Stimulated activated CD8-positive, alpha-beta memory T cell treated with anti-CD3 and anti-CD28 coated beads, Interleukin-4, amount 100 ng/mL, for 48 hours (primary cell): ENCODE measurements around the gene EML6.
"Not testable (repeated sequence)": the region's sequence is repeated elsewhere in the genome, so short reads cannot be mapped to it uniquely, and the experiment has no call there.

Experiments used
- DNase-seq: peaks from one replicate; pipeline ENCODE4 v3.0.0-alpha.2; 2020

EML6 gene

DNA sequence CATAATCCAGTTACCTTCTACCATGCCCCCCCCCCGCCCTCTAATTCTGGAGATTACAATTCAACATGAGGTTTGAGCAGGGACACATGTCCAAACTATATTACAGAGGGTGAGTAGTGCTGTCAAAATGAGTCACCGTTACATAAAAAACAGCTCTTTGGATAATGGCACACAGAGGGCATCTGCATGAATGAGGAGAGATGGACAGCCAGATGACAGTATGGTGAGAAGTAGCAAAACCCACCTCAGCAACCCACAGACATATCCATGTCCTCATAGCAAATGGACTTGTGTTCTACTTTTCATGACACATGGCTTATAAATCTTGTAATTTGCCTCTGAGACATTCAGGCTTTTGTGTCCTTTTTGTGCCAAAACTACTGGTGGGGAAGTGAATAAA lies 132.0 kb downstream of the EML6 start:
- no peak for DNase-seq

DNA sequence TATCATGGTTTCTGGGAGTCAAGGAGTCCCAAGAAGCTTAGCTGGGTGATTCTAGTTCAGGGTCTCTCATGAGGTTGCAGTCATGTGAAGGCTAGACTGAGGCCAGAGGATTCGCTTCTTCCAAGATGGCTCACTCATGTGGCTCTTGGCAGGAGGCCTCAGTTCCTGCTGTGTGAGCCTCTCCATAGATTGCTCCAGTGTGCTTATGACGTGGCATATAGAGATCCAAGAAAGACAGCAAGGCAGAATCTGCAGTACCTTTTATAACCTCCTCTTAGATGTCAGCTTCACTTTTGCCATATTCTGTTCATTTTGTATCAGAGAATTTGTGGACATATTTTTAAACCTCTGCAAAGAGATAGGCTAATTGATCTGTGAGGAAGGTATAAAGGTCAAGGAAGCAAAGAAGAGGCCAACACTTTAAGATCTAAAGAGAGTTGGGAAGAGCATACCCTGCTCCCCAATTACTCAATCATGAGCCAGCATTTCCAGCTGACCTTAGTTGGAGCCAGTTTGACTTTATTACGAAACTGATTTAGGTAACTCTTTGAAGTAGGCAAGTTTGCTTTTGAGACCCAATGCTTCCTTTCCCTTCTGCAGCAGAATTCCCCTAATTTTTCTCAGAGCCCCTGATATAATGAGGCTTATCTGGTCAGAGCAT lies 134.7 kb downstream of the EML6 start:
- DNase-seq: no peak

DNA sequence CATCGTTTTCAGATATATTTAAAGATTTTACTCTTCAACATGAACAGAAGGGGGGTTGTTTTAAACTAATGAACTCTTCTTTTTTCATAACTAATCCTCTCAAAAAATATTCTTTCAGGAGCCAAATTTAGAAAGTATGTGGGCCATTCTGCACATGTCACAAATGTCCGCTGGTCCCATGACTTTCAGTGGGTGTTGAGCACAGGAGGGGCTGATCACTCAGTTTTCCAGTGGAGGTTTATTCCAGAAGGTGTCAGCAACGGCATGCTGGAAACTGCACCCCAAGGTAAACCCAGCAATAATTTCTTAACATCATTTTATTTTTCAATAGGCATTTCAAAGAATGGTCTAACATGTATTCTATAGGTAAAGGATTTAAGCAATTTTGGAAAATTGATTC lies 136.0 kb downstream of the EML6 start:
- DNase-seq: no peak

DNA sequence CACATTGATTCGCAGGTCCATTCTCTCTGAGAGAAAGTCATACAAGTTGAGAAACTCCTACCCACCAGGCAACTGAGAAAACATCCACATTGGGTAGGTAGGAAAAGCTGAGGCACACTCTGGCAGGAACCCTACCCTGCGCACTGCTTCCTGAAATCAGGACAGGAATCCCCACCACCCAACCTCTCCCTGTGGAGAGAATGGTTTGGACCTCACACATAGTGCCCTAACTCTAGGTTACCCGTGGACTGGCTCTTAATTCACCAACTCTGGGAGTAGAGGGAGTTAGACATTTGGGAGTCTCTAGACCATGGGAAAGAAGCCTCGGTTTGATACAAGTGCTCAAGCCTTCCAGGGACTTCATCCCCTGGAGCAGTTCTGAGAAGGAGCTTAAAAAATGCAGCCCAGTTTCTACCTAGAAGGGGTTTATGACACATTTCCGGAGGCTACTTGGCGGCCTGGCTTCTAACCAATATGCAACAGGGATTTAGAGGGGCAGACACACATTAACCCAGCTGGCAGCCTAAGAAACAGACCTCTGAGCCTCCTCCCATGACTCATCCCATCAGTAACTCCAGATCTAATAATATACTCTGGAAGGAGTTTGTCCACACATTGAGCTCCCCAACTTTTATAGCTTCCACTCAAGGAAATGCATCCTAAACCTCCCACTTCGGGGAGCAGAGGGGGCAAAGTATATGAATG lies 136.7 kb downstream of the EML6 start:
- DNase-seq: no peak

DNA sequence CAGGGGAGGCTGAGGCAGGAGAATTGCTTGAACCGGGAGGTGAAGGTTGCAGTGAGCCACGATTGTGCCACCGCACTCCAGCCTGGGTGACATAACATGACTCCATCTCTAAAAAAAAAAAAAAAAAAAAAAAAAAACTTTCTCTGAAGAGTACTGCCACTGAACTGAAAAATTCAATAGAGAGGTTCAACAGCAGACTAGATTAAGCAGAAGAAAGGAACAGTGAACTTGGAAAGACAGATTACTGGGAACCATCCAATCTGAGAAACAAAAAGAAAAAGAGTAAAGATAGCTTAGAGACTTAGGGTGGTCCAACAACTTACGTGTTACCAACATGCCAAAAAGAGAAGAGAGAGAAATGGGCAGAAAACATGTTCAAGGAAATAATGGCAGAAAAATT lies 138.8 kb downstream of the EML6 start:
- no peak for DNase-seq

DNA sequence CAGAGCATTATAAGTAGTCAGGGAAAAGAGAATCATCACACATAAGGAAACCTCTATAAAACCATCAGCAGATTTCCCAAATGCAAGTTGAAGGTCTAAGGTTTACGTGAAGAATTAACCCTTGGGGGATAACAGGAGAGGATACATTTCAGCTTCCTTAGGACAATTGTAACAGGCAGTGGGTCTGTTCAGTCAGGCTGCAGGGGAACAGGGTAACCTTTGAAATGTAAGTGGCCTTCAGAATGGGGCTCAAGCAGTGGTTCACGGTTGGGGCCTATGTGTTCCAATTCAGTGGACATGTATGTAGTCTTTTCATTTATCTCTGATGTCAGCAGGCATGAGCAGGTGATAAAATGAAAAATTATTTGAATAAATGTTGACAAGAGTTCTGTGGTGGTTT lies 139.3 kb downstream of the EML6 start:
- no peak for DNase-seq

DNA sequence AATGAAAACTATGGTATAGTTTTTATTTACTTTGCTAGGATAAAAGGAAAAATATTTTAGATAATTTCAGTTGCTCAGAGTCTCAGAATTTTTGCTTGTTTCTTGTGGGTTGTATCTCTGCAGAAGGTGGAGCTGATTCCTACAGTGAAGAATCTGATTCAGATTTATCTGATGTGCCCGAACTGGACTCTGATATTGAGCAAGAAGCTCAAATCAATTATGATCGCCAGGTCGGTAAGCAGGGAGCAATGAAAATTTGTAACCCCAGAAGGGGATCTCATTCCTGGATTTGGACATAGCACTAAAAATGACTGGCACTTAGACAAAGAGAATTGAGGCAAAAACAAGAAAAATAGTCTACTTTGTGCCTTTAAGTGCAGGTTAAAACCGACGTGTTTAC lies 140.2 kb downstream of the EML6 start:
- DNase-seq: no peak

DNA sequence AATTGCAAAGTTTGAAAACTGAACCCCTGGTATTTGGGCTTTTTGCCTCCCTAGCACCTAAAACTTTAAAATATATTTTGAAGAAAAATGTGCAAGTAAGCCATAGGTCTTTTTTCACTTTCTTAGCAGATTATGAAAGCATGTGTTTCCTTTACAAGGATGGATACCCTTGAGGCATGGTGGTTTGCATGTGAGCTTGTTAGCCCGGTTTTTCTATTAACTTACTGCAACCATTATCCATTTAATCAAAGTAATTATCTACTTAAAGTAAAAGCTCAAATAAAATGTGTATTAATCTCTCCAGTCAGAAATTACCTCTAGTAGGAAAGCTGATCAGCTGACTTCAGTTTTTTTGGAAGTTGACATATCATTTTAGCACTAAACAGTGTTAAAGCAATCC lies 140.6 kb downstream of the EML6 start:
- DNase-seq: no peak

DNA sequence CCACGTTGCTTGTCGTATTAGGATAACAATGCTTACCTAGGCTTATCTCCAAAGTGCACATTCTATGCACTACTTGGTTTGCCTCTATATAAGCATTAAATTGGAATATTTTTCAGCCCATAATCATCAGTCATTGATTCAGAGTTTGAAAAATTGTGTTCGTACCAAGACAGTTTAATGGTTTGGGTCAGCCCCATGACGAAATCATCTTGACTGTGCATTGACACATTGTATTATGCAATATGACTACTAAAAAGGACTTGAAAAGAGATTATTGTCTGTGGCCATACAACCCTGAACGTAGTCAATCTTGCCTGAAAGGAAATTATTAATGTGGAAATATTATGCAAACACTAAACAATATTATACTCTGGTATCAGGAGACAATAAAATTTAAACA lies 141.3 kb downstream of the EML6 start:
- no peak for DNase-seq

DNA sequence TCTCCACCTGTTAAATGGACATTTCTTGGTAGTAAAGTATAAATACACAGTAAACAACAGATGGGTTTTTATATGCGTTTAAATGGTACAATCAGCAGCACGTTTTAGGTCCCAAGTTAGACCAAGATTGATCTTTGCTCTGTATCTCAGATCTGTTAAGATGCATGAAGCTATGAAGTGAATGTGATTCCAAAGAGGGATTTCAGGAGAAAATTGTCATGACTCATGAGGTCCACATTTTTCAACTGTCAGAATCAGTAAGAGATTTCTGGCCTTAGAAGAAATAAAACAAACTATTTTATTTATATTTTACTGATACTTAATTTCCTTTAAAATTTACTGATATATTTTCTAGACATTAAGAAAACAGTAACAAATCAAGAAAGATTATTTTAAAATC lies 142.7 kb downstream of the EML6 start:
- no peak for DNase-seq

DNA sequence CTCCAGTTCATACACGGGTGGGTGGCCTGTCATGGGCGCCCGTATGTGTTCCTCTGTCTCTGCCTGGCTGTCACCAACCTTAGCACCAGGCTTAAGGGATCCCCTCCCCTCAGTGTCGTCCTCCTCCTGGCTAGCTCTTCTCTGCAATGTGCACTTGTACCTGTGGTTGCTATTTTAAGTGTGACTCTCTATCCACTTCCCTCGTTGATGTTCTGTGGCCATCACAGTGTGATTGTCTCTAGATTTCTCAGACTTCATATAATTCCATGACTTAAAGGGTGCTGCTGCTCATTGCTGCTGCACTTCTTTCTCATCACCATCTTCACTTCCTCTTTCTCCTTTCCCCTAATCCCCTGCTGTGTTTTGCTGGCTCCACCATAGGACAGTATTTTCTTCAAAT lies 143.4 kb downstream of the EML6 start:
- DNase-seq: no peak

DNA sequence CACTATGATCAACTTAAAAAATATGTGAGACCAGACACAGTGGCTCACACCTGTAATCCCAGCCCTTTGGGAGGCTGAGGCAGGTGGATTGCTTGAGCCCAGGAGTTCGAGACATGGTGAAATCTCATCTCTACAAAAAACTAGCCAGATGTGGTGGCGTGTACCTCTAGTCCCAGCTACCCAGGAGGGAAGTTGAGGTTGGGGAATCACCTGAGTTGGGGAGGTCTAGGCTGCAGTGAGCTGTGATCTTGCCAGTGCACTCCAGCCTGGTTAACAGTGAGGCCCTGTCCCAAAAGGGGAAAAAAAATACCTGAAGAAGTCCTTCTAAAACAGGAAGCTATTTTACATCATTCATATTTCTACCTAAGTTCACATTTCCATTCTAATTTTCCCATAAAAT lies 144.0 kb downstream of the EML6 start:
- no peak for DNase-seq

DNA sequence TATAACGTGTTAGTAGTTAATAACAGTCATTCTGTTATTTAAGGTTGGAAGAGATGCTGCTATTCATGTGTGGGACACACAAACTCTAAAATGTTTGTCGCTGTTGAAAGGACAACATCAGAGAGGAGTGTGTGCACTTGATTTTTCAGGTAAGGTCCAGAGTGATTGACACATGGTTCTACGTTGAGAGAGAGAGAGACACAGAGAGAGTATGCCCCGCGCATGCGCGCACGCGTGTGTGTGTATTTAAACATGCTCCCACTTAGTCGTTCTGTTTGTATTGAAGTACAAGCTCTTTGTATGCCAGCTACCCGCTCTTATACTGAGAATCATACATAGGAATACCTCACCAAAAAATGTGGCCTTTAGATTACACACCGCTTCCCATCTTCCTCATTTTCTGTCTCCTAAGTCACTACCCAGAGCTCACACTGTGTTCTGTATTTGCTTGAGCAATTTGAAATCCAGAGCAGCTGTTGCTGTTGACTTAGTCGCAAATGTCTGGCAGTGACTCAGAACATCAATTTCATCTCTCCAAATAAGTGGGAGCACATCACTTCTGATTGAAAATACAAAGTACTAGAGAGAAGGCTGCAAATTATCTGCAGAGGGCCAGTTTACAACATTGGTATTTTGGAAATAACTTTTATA lies 148.1 kb downstream of the EML6 start:
- DNase-seq: no peak

DNA sequence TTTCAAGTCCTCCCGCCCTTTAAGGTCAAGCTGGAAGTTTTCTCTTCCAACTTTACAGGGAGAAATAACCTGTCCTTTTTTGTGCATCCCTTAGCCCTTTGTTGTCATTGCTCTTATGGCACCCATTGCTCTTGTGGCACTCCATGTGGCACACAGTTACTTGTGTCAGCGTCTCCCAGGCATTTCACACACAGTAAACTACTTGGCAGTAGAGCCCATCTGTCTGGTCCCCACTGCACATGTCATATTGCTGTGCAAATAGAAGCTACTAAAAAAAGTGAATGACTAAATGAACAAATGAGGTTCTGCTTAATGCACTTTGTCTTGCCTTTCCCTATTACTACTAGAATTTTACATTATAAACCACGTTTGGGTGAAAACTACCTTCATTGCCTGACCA lies 149.3 kb downstream of the EML6 start:
- DNase-seq: no peak

DNA sequence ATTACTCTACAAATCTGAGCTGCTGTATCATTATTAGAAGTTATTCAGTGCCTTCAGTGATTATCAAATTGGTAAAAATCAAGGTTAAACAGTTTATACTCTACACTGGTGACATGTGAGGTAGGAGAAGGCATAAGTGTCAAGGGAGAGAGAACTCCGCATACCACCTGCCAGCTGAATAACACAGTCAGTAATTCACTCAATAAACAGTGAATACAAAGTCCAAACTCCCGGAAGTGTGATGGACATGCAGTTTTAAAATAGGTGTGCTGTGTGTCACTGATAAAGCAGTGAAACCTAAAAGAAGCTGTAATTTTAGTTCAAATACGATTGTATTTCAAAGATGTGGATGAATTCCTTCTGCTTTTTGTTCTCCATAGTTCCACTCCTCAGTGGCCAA lies 149.8 kb downstream of the EML6 start:
- DNase-seq: not testable (repeated sequence)

DNA sequence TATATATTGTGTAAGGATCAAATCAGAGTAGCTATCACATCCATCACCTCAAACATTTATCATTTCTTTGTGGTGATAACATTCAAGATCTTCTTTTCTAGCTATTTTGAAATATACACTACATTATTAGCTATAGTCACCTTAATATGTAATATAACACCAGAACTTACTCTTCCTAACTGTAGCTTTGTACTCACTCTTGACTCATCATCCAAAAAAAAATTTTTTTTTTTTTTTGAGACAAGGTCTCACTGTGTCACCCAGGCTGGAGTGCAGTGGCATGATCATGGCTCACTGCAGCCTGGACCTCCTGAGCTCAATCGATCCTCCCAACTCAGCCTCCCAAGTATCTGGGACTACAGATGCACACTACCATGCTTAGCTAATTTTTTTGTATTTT lies 153.3 kb downstream of the EML6 start:
- DNase-seq: no peak

DNA sequence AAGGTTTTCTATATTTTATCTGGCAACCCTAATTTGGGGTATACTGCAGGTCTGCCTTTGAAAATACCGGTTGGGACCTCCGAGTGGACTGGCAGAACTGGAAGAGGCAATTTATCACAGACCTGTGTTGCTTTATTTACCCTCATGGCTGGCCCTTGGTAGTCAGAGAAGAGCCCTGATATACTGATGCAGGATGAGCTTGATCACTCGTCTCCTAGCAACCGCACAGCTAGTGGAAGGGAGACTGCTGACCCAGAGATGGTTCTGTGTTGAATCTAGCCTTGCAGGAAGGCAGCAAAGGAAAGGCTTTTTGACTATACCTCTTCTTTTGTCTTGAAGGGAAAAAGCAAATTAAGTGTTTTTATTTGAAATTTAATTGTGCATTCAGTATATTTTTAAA lies 154.7 kb downstream of the EML6 start:
- DNase-seq: no peak

DNA sequence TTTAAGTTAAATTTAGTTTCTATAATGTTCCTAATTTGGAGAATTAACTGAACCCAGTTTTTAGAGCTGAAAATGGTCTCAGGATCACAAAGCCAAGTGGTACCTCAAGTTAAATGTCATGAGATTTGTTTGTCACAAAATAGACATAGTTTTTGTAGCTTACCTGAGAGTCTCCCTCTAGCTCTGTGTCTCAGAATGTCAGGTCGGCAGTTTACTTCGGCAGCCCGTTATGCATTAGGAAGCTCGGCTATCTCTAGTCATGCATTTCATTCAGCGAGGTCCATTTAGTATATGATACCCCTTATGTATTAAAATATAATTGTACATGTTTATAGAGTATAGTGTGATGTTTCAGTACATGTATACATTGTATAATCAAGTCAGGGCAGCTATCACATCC lies 155.6 kb downstream of the EML6 start:
- no peak for DNase-seq

DNA sequence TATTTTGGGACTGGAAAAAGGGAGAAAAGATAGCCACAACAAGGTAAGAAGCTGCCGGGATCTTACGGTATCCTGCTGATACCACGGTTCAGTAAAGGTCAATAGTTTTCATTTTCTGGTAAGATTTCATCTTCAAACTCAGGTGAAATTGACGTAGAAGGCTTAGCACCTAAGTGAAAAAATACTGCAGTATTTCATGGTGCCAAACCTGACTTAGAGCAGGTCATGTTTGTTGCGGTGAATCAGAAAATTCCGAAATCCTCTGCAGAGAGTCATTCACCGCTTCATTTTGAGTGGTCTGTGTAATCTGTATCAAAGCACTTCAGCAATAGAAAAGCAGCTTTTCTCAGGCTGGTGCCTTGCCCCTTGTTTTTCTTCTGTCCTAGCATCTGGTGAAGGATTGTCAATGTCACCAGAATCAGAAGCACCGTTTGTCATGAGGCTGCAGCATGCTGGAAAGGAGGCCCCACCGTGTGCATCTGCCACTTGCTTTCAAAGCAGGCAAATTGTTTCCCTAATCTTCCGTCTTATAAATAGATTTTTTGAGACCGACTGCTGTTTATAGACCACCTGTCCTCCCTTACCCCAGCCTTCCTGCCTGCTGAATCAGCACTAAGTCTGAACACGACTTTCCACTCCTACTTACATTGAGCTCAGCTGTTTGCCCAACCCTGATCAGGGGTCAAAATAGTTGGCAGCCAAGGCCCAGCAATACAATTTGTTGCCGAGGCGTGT lies 156.3 kb downstream of the EML6 start:
- DNase-seq: no peak

DNA sequence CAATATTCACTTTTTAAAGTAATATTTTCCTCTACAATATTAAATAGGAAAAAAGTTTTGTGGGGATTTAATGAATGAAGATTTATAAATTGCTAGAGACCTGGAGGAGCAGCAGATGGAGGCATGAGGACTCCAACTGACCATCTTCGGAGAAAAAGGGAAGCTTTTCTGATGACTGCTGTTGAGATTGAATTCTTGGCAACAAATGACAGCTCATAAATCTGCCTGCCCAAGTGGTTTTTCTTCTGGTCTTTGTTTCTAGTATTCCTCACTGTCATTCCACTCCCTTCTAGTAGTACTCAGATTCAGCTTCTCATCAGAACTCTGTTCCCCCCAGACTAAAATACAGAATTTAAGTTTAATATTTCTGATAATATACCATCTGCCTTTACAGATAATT lies 157.0 kb downstream of the EML6 start:
- DNase-seq: no peak

DNA sequence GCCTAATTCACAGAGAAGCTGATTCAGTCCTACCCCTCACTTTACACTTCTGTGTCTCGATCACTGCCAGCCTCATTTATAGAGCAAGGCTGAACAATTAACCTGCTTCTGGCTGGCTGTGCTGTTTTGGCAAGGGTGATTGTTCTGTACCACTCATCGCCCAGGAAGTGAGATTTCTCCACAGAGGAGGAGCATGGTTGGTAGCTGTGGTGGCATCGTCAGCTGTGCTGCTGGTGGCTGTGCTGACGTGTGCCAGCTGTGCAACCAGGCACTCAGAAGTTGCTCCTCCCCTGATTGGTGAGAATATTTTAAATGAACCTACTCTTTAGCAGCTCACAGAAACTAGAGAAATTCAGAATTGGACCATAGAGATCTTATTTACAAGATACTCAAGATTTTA lies 158.3 kb downstream of the EML6 start:
- no peak for DNase-seq

DNA sequence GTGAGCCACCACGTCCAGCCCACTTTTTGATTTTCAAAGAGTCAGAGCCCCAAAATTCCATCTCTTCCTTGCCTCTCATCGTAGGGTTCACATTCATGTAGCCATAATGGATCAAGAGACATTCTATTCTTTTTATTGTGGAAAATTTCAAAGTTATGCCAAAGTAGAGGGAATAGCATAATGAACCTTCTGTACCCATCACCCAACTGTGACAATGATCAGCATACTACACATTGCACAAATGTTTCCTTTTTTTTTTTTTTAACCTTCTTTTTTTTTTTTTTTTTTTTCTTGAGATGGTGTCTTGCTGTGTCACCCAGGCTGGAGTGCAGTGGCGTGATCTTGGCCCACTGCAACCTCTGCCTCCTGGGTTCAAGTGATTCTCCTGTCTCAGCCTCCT lies 162.4 kb downstream of the EML6 start:
- DNase-seq: no peak

DNA sequence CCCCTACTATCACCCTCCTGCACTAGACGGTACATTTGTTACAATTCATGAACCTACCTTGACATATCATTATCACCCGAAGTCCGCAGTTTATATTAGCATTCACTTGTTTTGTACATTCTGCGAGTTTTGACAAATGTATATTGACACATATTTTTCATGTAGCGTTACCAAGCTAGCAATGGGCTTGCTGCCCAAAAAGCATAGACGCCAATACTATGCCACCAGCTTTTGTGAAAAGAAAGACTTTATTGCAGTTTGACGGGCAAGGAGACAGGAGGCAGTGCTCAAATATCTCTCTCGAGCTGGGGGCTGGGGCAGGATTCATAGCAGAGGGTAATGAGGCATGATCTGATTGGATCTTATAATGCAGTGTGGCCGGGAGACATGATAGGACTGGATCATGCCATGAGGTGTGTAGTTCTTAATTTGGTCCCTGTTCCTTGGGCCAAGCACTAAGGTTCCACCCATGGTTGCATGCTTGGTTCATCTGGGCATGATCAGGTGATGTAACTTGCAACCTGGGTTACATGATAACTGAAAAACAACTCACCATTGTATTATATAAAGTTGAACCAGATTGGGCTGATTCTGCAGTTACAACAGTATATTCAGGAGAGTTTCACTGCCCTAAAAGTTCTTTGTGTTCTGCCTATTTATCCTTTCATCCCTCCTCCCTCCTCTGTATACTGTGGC lies 164.5 kb downstream of the EML6 start:
- DNase-seq: no peak
